GM12873 (cell line): ENCODE data around the gene SAMD4A.

Source experiments
- CTCF ChIP-seq: IDR thresholded peaks from 2 replicates; pipeline ENCODE4 v1.5.1; 2012; ENCODE audit warnings: low read depth, mild to moderate bottlenecking, moderate library complexity, low read length, control low read depth; ENCODE audit not compliant: insufficient read depth; ENCODE audit errors: missing control alignments

The SAMD4A gene

GRCh38 chr14:54672181-54672580, 105.3 kb downstream of the SAMD4A start:
- TF ChIP-seq CTCF, result no peak

GRCh38 chr14:54672688-54673087, 105.8 kb downstream of the SAMD4A start:
- TF ChIP-seq CTCF, result no peak

GRCh38 chr14:54673193-54674045, 106.5 kb downstream of the SAMD4A start:
- TF ChIP-seq CTCF, result no peak

GRCh38 chr14:54674046-54674741, 107.3 kb downstream of the SAMD4A start:
- TF ChIP-seq CTCF, result no peak

- TF ChIP-seq CTCF, result no peak
These were observed 108.6 kb downstream of the SAMD4A start for GRCh38 chr14:54675236-54676128.

- TF ChIP-seq CTCF, result no peak
These were observed 110.1 kb downstream of the SAMD4A start for GRCh38 chr14:54676812-54677708.
